GM13976 (cell line): Measurements from ENCODE around the gene C1QTNF4.
"Not testable (repeated sequence)": the region's sequence is repeated elsewhere in the genome, so short reads cannot be mapped to it uniquely, and the experiment has no call there.

ENCODE experiments used
- DNase-seq: peaks from one replicate; pipeline ENCODE4 v3.0.0; 2012; ENCODE audit warnings: low spot score
- in situ Hi-C: fragments of 300-500 bp; cut with MboI; formaldehyde crosslinking; loops from one replicate; pipeline ENCODE4 v1.12.0; 2022; ENCODE audit warnings: low sequenced_read_pairs, mixed read lengths, inconsistent platforms; ENCODE audit not compliant: unreplicated experiment
- TF ChIP-seq, protein P1 (sequence below): IDR thresholded peaks from 2 replicates; pipeline ENCODE4 v1.5.1; 2012; ENCODE audit warnings: borderline replicate concordance, mild to moderate bottlenecking; ENCODE audit not compliant: insufficient read depth; ENCODE audit errors: extremely low read depth, missing control alignments, control extremely low read depth

The C1QTNF4 gene

GRCh38 chr11:47593934-47594855, at the start of gene C1QTNF4:
Gene C1QTNF4 (minus strand): TSS chr11:47594411. CDS start chr11:47590810, 3,601 bp downstream.
- no peak for DNase-seq
- in situ Hi-C loops = no loop called here
- TF ChIP-seq, protein P1, sequence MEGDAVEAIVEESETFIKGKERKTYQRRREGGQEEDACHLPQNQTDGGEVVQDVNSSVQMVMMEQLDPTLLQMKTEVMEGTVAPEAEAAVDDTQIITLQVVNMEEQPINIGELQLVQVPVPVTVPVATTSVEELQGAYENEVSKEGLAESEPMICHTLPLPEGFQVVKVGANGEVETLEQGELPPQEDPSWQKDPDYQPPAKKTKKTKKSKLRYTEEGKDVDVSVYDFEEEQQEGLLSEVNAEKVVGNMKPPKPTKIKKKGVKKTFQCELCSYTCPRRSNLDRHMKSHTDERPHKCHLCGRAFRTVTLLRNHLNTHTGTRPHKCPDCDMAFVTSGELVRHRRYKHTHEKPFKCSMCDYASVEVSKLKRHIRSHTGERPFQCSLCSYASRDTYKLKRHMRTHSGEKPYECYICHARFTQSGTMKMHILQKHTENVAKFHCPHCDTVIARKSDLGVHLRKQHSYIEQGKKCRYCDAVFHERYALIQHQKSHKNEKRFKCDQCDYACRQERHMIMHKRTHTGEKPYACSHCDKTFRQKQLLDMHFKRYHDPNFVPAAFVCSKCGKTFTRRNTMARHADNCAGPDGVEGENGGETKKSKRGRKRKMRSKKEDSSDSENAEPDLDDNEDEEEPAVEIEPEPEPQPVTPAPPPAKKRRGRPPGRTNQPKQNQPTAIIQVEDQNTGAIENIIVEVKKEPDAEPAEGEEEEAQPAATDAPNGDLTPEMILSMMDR = no peak

GRCh38 chr11:47642099-47642855, 48.1 kb upstream of the C1QTNF4 start, which contains the start of gene MTCH2:
Gene MTCH2 (minus strand): TSS chr11:47642559. CDS start chr11:47642465, 94 bp downstream.
- TF ChIP-seq, protein P1 = no peak
- in situ Hi-C loops = no loop called here
- peak; percentile 97 for DNase-seq

DNA sequence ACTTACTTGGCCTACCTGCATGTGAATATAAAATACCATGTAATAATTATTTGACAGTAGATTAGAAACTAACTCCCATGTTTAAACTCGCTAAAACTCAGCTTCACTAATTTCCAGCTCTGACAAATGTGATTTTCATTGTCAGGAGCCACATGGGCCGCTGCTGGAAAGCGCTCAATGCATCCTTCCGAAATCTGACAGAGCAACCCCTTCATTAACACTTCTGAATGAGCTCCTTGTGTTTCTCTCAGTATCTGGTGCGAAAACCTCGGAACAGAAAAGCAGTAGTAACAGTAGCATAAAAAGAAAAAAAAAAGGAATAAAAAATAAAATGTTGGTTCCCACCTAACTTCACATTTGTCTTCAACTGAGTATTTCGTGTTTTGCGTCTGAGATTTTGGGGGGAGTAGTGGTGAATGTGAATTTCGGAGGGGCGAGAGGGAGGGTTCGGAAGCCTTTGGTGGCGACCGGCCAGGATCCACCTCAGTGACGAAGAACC, 47.4 kb upstream of the C1QTNF4 start:
- TF ChIP-seq, protein P1 = no peak
- in situ Hi-C loops = no loop called here
- no peak for DNase-seq

- in situ Hi-C loops, DNase-seq: not testable (repeated sequence)
Observed at GRCh38 chr11:47640506-47640905, 46.3 kb upstream of the C1QTNF4 start.

DNA sequence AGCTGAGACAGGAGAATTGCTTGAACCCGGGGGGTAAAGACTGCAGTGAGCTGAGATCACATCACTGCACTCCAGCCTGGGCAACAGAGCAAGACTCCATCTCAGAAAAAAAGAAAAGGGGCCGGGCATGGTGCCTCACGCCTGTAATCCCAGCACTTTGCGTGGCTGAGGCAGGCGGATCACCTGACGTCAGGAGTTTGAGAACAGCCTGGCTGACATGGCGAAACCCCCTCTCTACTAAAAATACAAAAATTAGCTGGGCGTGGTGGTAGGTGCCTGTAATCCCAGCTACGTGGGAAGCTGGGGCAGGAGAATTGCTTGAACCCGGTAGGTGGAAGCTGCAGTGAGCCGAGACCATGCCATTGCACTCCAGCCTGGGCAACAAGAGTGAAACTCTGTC, 42.1 kb upstream of the C1QTNF4 start:
- in situ Hi-C loops, DNase-seq: not testable (repeated sequence)

DNA sequence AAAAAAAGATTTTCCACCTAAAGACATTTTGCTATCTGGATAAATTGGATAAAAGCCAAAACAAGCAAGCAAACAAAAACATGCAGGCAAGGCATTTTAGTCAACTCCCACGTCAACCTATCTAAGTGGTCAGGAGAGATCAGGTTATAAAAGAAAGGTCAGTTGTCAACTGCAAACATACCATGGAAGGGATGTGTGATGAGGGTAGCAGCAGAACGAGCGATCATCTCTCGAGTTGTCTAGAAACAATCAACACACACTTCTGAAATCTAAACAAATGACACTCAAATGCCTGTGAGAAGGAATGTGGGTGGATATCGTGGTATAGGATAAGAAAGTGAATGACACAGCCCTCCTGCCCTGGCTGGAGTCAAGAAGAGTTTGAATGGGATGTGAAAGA, 37.3 kb upstream of the C1QTNF4 start:
- TF ChIP-seq, protein P1 = no peak
- in situ Hi-C loops = no loop called here
- no peak for DNase-seq

DNA sequence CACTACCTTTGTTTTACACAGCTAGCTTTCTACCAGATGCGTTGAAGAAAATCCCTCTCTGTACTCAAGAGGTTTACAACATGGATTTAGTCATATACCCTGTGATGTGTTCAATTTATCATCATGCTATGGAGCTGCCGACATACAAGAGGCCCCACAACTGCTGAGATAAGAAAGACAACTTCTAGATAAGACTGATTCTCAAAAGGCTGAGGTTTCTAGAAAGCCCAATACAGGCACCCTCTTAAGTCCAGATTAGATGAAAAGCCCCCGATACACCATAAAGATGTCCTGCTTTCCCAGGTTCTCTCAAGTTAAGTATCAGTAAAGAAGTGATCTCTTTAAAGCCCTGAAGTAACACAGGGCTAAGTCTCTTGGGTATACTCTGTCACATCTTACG, 33.8 kb upstream of the C1QTNF4 start:
- DNase-seq = no peak
- TF ChIP-seq, protein P1 = no peak
- in situ Hi-C loops = no loop called here
